OCI-LY7 (cell line): ENCODE measurements around the gene CRIM1. TPM values are rescaled to one million over a fixed set of nuclear protein-coding genes. Genes with fewer than 3 reads are reported as not detected.

Experiments
- BruUV-seq: library from RNA; stranded (reverse); fragments of 400-500 nt; replicated peaks from 2 replicates; lab custom pipeline; 2021; lab: Mats Ljungman, UMichigan
- CTCF ChIA-PET: fragments of 300-600 bp; sonication (Branson Sonifier 250); formaldehyde crosslinking; loops from one replicate; lab custom pipeline; 2022; ENCODE audit warnings: antibody characterized with exemption; ENCODE audit not compliant: unreplicated experiment; lab: Charles Lee
- POLR2A ChIA-PET: fragments of 300-600 bp; sonication (Branson Sonifier 250); formaldehyde crosslinking; loops from one replicate; lab custom pipeline; 2022; ENCODE audit warnings: antibody characterized with exemption; lab: Charles Lee
- DNase-seq: peaks from one replicate; pipeline ENCODE4 v3.0.0-alpha.2; 2015; ENCODE audit warnings: low spot score
- H2AFZ ChIP-seq: fragments of 200-600 bp; sonication (generic), shearing (Covaris generic); 2 replicates; pipeline ENCODE4 v1.6.1; 2014; ENCODE audit warnings: mild to moderate bottlenecking, antibody characterized with exemption, low read length, moderate library complexity
- H3K27ac ChIP-seq: fragments of 200-600 bp; sonication (generic); 2 replicates; pipeline ENCODE4 v1.5.1; 2014; ENCODE audit warnings: mixed run types, low read depth, mild to moderate bottlenecking, moderate library complexity, low read length, inconsistent platforms; ENCODE audit not compliant: poor library complexity, severe bottlenecking
- H3K36me3 ChIP-seq: fragments of 200-600 bp; sonication (generic); 2 replicates; pipeline ENCODE4 v1.6.1; 2014; ENCODE audit warnings: mild to moderate bottlenecking, antibody characterized with exemption, low read length, moderate library complexity, mixed read lengths; ENCODE audit not compliant: insufficient read depth
- H3K4me1 ChIP-seq: fragments of 200-600 bp; sonication (generic); 2 replicates; pipeline ENCODE4 v1.5.1; 2014; ENCODE audit warnings: mild to moderate bottlenecking, low read length; ENCODE audit not compliant: insufficient read depth, poor library complexity, severe bottlenecking
- H3K4me2 ChIP-seq: fragments of 200-600 bp; sonication (generic); 2 replicates; pipeline ENCODE4 v1.6.1; 2014; ENCODE audit warnings: mild to moderate bottlenecking, low read length
- H3K4me3 ChIP-seq: fragments of 200-600 bp; sonication (generic); 2 replicates; pipeline ENCODE4 v1.5.1; 2014; ENCODE audit warnings: mild to moderate bottlenecking, low read depth, low read length; ENCODE audit not compliant: poor library complexity, severe bottlenecking
- H3K79me2 ChIP-seq: fragments of 200-600 bp; sonication (generic); 2 replicates; pipeline ENCODE4 v1.6.1; 2016; ENCODE audit warnings: low read depth, mild to moderate bottlenecking, low read length, moderate library complexity, mixed read lengths; ENCODE audit not compliant: insufficient read depth
- H3K9me2 ChIP-seq: fragments of 200-600 bp; sonication (generic); 2 replicates; pipeline ENCODE4 v1.6.1; 2016; ENCODE audit warnings: mild to moderate bottlenecking, low read length, mixed read lengths; ENCODE audit not compliant: insufficient read depth
- H3K9me3 ChIP-seq: fragments of 200-600 bp; sonication (generic); 2 replicates; pipeline ENCODE4 v1.6.1; 2014; ENCODE audit warnings: mild to moderate bottlenecking, mixed run types, low read length, mixed read lengths
- H4K20me1 ChIP-seq: fragments of 200-600 bp; sonication (generic); 2 replicates; pipeline ENCODE4 v1.6.1; 2014; ENCODE audit warnings: mild to moderate bottlenecking, antibody characterized with exemption, low read length, moderate library complexity, mixed read lengths; ENCODE audit not compliant: insufficient read depth
- EZH2phosphoT487 ChIP-seq: fragments of 200-600 bp; sonication (generic); IDR thresholded peaks from 2 replicates; pipeline ENCODE4 v1.6.1; 2018; ENCODE audit warnings: low read depth, borderline replicate concordance, mild to moderate bottlenecking, mixed run types, antibody characterized with exemption, low read length, moderate library complexity, mixed read lengths
- intact Hi-C: fragments of 100-400 bp; cut with micrococcal nuclease; formaldehyde crosslinking; loops from one replicate; pipeline ENCODE4 v1.10.0; 2022; ENCODE audit not compliant: unreplicated experiment
- total RNA-seq, 2 experiments: library from RNA; depleted of rRNA in 1 of 2; stranded (reverse); fragments of >200 nt in 1 of 2; shearing (Covaris generic) in 1 of 2; gene quantifications; 2 replicates each; pipeline ENCODE4 v1.2.3, GENCODE V29; 2014 to 2022
- TF ChIP-seq, protein P1 (sequence below): fragments of 200-600 bp; sonication (generic); conservative IDR thresholded peaks from 2 replicates; pipeline ENCODE4 v1.5.1; 2014; ENCODE audit warnings: mild to moderate bottlenecking, antibody characterized with exemption, low read length, moderate library complexity, mixed read lengths

Gene CRIM1
- total RNA-seq, 2 experiments from 2014 or later: 37.0 to 47.4 TPM

DNA sequence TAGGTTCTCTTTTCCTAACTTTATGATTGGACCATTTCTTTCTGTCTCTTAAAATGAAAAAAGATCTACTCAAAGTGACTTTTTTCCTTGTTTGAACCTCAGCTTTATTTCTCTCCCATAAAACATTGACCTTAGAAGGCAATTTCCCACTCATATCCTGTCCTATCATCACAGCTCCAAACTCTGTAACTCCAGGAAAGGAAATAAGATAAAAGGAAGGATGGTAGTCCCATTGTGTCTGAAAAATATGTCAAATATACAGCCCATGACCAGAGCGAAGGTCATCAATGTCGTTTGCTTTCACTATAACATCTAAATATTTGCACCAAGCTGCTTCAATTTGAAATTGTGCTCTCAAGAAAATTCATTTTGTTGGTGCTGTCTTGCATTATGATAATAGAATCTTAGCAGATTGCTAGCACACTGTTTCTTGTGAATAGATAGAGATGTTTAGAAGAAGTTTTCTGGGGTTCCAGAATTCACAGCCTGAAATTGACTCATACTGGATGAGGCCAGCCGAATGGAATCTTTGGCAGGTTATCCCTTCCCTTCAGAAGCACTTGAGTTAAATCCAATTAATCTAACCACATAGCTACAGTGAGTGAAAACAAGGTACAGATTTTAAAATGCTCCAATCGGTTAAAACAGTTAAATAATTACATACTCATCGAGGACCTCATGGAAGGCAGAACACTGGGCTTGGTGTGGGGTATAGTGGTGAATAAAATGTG lies 95.1 kb downstream of the CRIM1 start:
- DNase-seq: no peak
- H3K27ac ChIP-seq: no peak overlapping the region
- no peak overlapping the region for H3K4me2 ChIP-seq
- ChIA-PET CTCF (no interaction called here), POLR2A (interaction anchor here (1.8 kb wide), 1 partner anchor 12 kb away, joined by 6 read pairs; no protein-coding TSS in a partner anchor)
- H3K36me3 ChIP-seq: peaks cover 12% of the 10 kb centered on the region; the same call in 1 of the 2 replicates
- BruUV-seq: no TSS peak
- no peaks in the 10 kb centered on the region for H3K9me3 ChIP-seq
- no peaks in the 10 kb centered on the region for H3K4me1 ChIP-seq
- no peaks in the 10 kb centered on the region for H4K20me1 ChIP-seq
- no peaks in the 10 kb centered on the region for H3K9me2 ChIP-seq
- no peak overlapping the region for H2AFZ ChIP-seq
- no peak overlapping the region for H3K4me3 ChIP-seq
- no peaks in the 10 kb centered on the region for H3K79me2 ChIP-seq
- intact Hi-C loops: no loop called here
- TF ChIP-seq, protein P1, sequence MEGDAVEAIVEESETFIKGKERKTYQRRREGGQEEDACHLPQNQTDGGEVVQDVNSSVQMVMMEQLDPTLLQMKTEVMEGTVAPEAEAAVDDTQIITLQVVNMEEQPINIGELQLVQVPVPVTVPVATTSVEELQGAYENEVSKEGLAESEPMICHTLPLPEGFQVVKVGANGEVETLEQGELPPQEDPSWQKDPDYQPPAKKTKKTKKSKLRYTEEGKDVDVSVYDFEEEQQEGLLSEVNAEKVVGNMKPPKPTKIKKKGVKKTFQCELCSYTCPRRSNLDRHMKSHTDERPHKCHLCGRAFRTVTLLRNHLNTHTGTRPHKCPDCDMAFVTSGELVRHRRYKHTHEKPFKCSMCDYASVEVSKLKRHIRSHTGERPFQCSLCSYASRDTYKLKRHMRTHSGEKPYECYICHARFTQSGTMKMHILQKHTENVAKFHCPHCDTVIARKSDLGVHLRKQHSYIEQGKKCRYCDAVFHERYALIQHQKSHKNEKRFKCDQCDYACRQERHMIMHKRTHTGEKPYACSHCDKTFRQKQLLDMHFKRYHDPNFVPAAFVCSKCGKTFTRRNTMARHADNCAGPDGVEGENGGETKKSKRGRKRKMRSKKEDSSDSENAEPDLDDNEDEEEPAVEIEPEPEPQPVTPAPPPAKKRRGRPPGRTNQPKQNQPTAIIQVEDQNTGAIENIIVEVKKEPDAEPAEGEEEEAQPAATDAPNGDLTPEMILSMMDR: no peak
- no peak for TF ChIP-seq EZH2phosphoT487

DNA sequence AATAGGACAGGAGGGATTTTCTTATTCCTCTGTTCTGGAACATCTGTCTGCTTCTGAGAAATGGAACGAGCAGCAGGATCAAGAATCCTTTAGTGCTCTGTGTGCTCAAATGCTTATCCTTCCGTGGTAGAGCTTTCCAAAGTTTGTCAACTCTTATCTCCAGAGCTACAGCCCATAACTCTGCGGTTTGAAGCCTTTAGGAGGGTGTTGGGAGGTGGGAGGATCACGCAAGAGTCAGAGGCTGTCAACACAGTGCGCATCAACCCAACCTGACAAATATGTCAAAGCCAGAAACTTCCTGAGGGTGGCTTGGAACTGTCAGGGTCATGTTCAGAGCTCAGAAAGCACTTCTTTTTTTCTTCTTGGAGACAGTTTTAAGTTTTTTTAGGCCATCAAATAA lies 95.9 kb downstream of the CRIM1 start:
- POLR2A ChIA-PET: no interaction called here
- H3K4me1 ChIP-seq: no peaks in the 10 kb centered on the region
- no peak overlapping the region for H3K27ac ChIP-seq
- no peak overlapping the region for H3K4me3 ChIP-seq
- intact Hi-C loops: no loop called here
- no peaks in the 10 kb centered on the region for H3K9me3 ChIP-seq
- TF ChIP-seq, protein P1: no peak
- no peak for TF ChIP-seq EZH2phosphoT487
- no peaks in the 10 kb centered on the region for H4K20me1 ChIP-seq
- DNase-seq: no peak
- no peak overlapping the region for H3K4me2 ChIP-seq
- CTCF ChIA-PET: no interaction called here
- H3K36me3 ChIP-seq: peaks cover 12% of the 10 kb centered on the region; the same call in 1 of the 2 replicates
- BruUV-seq: no TSS peak
- H3K9me2 ChIP-seq: no peaks in the 10 kb centered on the region
- no peaks in the 10 kb centered on the region for H3K79me2 ChIP-seq
- H2AFZ ChIP-seq: no peak overlapping the region

DNA sequence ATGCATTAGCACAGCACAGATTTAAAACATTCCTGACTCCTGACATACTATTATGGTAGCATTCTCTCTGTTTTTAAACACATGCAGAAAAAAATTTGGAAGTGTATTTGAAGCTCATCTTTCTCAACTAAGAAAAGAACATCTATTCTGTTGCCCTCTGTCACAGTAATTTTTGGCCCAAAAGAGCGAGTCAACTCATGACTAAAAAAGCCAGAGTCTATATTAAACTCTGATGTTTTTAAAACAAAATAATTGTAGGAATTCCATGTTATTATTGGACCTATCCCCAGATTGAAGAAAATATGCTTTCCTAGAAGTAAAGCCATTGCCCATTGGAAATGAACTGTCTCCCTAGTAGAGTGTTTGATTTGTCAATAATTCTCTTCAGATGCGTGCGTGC lies 96.7 kb downstream of the CRIM1 start:
- Histone ChIP-seq H3K9me2 (no peaks in the 10 kb centered on the region), H3K4me1 (no peaks in the 10 kb centered on the region), H4K20me1 (no peaks in the 10 kb centered on the region), H3K4me3 (no peak overlapping the region), H3K36me3 (peaks cover 12% of the 10 kb centered on the region; the same call in 1 of the 2 replicates), H3K9me3 (no peaks in the 10 kb centered on the region), H3K79me2 (no peaks in the 10 kb centered on the region), H3K27ac (no peak overlapping the region), H3K4me2 (no peak overlapping the region), H2AFZ (no peak overlapping the region)
- ChIA-PET POLR2A (interaction anchor here (0.6 kb wide), 1 partner anchor 245 kb away, joined by 3 read pairs; no protein-coding TSS in a partner anchor), CTCF (no interaction called here)
- intact Hi-C loops: no loop called here
- BruUV-seq: no TSS peak
- TF ChIP-seq EZH2phosphoT487: no peak
- TF ChIP-seq, protein P1: no peak
- no peak for DNase-seq
